ENCODE data around the gene KDSR.

The KDSR gene, protein sequence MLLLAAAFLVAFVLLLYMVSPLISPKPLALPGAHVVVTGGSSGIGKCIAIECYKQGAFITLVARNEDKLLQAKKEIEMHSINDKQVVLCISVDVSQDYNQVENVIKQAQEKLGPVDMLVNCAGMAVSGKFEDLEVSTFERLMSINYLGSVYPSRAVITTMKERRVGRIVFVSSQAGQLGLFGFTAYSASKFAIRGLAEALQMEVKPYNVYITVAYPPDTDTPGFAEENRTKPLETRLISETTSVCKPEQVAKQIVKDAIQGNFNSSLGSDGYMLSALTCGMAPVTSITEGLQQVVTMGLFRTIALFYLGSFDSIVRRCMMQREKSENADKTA

DNA sequence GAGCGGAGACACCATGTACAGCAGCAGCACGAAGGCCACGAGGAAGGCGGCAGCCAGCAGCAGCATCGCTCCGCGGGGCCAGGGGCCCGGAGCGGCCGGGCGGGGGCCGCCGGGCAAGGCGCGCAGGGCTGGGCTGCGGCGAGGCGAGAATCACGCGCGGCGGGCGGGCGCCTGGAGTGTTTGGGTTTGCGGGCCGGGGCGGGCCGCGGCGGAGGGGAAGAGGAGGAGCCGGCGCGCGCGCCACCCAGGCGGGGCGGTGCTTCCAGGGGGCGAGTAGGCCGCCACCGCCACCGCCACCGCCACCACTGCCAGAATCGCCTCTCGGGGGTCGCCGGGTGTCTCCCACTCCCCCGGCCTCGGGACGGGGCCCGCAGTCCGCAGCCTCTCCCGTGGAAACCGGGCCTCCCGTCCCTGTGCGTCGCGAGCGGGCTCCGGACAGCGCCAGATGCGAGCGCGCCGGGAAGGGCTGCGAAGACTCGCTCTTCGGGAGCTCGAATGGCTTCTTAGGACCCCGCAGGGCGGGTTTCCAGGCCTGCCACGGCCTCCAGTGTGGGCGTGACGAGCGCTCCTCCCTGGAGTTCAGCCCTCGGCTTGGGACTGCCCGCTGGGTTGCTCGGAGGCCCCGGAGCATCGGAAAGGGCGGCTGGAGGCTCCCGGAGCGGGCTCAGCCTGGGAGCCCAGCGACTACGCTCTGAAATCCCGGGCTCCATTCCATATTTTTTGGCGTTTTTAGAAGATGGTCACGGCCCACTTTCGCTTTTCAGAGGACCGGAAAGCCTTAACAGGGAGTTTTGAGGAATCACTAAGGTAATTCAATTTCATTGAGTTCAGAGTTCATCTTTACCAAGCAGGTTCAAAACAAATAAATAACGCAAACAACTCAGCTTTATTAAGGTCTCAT lies at the start of gene KDSR:
Gene KDSR, minus strand, starts transcription at position 154 of the 901 bp plus-strand sequence. Its CDS starts 88 bp downstream, at position 66.
- peak; percentile 59 for DNase-seq

DNA sequence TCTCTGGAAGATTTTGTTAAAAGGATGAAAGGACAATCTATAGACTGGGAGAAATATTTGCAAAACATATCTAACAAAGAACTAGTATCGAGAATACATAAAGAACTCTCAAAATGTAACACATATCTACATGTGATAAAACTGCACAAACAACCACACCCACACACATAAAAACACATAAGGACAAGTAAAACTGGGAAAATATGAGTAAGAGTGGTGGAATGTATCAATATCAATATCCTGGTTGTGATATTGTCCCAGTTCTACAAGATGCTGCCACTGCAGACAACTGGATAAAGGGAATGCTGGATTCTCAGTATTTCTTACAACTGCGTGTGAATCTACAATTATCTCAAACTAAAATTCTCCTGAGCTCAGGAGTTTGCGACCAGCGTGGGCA lies 45.9 kb upstream of the KDSR start:
- no peak for DNase-seq

DNA sequence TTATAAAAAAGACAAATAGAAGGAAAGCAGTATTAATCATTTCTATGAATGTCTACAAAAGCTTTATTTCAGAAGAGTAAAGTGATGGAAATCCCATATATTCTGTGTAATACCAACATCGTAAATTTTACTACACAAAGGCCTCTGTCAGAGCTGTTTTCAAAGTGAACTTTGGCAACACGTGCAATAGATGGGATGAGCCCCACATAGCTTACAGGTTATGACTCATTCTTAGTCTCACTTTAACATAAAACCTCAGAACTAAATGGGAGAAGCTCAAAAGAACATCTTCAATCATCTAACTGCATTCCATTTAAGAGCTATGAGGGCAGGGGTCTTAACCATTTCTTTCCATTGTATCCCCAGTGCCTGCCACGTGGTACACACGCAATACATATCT lies 43.8 kb upstream of the KDSR start:
- DNase-seq: no peak

DNA sequence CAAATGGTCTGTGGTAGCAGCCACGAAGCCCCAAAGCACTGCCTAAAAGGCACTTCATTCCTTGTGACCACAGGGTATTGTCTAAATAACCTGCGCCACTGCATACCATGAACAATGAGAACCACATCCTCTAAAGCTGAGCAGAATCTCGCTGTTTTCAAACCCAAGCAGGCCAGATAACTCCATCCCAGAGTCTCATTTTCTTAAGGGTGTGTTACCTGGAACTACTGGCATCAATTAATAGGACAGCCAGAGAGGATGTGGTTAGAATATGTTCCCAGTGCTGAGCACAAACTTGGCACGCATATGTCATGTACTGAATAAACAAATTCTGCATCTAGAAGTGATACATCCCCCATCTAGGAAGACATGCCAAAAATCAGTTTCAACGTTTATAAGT lies 42.3 kb upstream of the KDSR start:
- no peak for DNase-seq

DNA sequence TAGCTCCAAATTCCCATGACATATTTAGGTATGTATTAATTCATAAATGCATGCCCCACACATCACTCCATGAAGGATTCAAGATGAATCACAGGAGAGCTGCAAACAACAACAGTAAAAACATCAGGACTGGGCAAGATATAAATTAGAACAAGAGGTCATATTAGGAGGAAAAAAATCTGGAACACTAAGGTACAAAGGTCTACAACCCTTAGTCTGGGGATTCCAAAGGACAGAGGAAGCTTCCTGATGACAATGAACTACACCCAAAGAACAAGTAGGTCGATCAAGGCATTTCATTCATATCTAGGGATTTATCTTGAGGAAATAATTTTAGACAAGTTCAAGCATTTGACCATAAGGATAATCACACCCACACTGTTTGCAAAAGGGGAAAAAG lies 40.7 kb upstream of the KDSR start:
- DNase-seq: no peak

DNA sequence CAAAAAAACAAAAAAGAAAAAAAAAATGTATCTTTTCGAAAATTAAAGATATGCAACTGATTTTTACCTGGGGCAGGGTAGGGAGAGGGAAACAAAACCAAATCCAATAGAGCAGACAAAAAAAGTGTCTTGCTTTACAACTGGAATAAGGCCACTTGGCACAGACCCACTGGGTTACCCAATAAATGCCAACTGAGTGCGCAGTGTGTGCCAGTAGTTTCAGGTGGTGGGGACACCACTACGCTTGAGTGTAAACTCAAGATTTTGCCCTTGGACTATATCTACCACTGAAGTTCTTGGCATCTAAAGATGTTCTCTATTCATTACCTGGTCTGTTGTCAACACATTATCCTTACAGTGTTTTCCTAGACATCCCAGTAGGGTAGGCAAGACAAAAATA lies 39.0 kb upstream of the KDSR start:
- DNase-seq: no peak

DNA sequence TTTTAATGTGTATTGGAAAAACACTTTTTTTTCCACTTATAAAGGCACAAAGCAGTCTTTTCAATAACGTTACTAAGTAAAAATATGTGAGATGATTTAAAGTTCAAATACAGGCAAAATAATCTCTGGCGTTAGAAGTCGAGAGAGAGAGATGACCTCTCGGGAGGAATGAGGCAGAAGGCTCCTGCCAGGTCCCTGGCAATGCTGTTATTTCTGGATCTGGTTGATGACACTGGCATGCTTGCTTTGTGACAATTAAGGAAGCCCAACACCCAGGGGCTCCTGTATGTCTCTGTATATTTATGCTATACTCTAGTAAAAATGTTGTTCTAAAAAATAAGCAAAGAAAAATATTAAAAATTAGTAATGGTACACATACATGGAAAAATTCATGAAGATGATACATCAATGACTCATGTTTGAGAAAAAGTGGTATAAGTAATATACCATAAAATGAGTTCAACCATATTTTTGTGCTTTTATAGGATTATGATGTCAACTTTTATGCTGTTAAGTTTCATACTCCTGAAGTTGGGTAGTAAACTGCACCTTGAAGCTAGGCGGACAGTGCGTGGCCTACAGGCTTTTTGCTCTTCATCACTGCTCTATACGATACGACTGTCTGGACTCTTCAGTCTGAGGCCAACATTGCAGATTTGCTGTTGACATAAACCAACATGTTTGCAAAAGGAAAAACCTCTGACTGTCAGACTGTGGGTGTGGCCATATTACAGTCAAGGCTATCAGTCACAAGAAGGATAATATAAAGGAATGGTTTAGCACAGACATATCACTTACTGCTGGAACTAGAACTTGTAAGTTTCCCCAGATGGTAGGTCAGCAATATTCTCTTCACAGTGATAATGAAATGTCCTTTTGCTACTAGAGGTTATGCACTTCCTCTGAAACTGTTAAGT lies 35.5 kb upstream of the KDSR start:
- DNase-seq: no peak

DNA sequence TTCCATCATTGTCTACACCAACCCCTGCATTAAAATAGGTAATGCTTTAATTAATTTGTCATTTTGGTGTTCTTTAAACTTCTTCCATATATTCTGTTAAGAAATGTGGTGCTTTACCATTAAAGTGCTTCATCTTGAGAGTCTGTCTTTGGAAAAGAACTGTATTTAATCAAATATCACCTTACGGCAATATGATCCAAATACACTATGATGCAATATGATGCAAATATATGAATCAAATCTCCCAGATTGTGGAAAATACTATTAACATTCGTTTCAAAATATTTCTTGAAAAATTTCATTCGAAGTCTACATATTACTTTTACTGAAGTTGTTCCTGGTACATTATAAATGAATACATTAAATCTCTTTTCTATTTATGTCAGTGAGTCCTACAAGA lies 32.3 kb upstream of the KDSR start:
- no peak for DNase-seq

DNA sequence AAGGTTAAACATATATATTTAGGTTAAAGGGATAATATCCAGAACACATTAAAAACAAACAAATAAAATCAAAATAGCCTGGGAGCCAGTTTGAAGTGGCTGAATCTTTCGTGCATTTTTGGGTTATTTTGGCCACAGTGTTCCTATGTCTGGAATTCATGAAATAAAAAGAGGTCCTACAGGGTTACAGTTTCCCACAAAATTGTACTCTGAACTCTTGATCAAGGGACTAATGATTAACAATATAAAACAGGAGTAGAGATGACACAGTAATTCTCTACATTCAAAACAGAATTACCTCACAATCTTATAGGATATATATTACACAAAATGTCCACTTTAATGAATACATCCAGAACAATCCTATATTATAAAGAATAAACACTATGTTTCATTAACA lies 30.3 kb upstream of the KDSR start:
- DNase-seq: no peak

DNA sequence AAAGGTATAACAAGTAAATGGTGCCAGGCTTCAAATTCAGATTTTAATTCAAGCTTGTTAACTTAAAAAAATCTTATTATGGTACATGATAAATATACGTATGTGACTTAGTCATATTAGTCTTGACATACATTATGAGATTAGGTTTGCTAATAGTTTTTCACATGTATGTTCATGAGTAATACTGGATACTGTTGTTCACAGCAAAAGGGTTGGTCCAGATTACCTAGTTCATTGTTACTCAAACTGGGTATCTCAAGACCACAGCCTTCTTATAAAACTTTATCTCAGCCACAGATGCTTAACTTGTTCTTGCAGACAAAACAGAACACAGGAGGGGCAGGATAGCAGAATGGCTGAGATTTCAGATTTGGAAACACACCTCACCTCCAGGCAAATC lies 28.5 kb upstream of the KDSR start:
- no peak for DNase-seq

DNA sequence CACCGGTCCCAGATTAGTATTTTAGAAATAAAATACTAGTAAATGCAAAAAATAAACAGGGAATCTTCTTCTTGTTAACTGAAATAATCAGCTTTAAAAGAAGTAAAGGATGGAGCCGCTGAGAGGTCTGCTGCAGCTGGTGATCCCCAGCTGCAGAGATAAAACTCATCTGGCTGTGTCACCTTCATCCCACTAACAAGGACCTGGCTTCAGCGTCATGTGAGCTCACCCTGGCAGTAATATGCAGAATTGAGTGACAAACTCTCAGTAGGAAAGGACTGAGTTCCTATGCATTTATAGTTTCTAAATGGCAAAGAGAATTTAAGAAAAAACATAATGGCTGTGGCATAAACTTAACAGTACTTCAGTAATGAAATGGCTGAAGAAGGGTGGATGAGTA lies 27.9 kb upstream of the KDSR start:
- DNase-seq: no peak

DNA sequence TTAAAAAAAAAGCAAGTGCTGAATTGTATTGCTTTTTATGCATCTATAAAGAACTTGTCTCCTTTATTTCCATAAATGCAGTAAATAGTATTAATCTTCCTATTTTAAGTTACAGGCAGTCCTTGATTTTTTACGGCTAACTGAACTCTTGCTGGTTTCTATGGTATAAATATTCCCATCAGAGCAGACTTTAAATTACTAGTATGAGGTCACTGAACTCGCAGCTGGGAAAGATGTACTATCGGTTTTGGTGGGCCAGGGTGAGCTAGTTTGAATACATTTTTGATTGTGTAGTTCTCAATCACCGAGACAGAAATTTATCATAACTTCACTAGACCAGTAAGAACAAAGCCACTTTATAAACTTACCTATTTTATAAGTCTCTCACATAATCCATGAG lies 20.9 kb upstream of the KDSR start:
- no peak for DNase-seq

DNA sequence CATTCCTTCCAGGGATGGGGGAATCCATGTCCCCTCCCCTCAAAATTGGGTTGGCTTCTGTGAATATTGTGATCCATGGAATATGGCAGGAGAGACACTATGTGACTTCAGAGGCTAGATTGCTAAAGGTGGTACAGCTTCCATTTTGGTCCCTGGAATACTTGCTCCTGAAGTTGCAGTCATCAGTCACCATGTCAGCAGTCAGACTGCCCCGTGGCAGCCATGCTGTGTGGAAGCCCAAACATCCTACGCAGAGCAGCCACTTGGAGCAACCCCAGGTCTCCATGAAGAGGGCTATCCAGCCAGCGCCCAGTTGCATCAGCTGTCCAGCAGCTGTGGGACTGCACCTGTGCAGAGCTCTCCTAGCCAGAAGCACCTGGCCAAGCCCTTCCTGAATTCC lies 15.8 kb upstream of the KDSR start:
- no peak for DNase-seq

DNA sequence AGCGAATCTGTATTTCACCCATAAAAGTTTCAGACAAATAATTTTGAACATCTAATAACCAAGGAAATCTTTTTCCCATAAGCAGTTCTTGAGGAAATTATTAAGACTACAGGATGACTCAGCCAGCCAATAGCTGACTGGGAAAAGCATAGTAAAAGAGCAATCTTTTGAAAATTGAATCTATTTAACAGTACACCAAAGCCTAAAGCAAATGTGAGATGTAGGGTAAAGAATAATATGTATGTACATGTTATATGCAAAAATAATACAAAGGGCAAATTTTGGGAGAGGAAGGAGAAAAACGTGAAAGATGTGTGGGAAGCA lies 12.6 kb upstream of the KDSR start:
- DNase-seq: no peak

DNA sequence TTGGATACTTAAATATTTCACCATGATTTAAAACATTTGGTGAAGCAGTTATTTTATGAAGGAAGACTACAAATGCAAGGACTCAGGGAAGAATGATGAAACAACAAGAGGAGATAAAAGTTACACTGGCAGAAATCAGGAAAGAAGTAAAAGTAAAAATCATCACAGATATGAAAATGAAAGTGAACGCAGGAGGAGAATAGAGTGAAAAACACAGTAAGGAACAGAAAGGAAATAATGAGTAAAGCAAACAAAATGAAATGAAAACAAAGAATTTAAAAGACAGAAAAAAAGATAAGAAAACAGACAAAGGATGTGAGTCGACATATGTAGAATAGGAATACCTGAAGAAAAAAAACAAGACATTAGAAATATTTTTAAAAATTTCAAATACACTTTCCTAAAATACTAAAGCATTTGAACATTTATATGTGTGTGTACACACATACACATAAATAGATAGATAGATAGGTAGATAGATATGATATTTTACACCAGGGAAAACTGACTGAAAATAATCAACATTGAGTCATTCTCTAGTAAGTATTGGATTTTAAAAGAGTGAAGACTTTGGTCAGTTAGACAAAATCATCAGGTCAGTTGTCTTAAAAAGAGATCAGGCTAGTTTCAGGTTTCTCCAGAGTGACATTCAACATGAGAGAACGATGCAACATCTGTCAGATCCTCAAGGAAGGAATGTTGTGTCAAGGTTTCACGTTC lies 12.1 kb upstream of the KDSR start:
- no peak for DNase-seq

DNA sequence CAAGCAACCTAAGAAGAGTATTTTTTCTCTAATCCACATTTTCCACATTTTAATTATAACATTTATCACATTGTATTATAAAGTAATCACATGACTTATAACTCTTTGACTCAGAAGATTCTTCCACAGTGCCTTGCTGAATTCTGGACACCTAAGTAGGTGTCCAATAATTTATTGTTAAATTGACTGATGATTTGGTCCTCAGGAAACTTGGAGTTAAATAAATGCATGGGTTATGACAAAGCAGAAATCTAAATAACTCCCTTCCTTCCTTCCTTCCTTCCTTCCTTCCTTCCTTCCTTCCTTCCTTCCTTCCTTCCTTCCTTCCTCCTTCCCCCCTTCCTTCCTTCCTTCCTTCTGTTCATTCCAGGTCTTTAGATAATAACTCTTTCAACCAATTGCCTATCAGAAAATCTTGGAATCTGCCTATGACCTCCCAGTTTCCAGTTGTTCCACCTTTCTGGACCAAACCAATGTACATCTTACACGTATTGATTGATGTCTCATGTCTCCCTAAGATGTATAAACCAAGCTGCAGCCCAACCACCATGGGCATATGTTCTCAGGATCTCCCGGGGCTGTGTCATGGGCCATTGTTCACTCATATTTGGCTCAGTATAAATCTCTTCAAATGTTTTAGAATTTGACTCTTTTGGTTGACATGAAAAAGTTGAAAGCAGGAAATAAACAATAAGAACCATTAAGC lies 10.4 kb upstream of the KDSR start:
- no peak for DNase-seq

DNA sequence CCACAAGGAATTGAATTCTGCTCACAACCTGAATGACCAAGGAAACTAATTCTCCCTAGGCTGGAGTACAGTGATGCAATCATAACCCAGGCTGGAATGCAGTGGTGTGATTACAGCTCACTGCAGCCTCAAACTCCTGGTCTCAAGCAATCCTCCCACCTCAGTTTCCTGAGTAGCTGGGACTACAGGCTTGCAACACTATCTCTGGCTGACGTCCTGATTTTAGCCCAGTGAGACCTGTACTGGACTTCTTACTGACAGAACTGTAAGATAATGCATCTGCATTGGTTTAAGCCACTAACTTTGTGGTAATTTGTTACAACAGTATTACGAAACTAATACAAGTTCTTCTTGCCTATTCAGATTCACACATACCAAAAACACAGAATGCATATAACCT lies 9.5 kb upstream of the KDSR start:
- no peak for DNase-seq

DNA sequence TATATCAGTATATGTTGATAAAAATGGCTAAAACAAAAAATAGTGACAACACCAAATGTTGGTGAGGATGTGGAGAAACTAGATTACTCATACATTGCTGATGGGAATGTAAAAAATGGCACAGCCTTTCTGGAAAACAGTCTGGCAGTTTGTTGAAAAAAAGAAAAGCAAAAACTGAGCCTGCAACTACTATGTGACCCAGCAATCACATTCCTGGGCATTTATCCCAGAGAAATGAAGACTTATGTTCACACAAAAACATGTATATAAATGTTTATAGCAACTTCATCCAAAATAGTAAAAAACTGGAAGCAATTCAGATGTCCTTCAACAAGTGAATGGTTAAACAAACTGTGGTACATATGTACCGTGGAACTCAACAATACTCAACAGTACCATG lies 7.5 kb upstream of the KDSR start:
- DNase-seq: no peak

DNA sequence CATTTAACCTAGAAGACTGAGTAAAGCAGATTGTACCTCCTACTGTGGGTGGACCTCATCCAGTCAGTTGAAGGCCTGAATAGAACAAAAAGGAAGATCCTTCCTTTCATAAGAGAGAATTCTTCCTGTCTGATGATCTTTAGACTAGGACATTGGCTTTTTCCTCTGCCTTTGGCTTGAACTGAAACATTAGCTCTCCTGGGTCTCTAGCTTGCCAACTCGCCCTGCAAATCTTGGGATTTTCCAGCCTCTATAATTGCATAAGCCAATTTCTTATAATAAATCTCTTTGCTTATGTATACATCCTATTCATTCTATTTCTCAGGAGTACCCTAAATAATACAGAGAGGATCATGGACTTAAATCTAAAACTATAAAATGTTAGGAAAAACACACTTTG lies 6.2 kb upstream of the KDSR start:
- no peak for DNase-seq

DNA sequence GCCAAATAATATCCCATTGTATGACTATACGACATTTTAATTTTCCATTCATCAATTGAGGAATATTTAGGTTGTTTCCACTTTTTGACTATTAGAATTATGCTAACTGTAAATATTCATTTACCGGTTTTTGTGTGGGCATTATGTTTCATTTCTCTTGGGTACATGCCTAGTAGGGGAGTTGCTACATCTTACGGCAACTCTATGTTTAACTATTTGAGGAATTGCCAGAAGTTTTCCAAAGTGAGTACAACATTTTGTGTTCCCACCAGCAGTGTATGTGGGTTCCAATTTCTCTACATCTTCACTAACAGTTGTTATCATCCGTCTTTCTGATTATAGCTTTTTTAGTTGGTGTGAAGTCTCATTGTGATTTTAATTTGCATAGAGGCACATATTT lies 1.6 kb upstream of the KDSR start:
- no peak for DNase-seq

DNA sequence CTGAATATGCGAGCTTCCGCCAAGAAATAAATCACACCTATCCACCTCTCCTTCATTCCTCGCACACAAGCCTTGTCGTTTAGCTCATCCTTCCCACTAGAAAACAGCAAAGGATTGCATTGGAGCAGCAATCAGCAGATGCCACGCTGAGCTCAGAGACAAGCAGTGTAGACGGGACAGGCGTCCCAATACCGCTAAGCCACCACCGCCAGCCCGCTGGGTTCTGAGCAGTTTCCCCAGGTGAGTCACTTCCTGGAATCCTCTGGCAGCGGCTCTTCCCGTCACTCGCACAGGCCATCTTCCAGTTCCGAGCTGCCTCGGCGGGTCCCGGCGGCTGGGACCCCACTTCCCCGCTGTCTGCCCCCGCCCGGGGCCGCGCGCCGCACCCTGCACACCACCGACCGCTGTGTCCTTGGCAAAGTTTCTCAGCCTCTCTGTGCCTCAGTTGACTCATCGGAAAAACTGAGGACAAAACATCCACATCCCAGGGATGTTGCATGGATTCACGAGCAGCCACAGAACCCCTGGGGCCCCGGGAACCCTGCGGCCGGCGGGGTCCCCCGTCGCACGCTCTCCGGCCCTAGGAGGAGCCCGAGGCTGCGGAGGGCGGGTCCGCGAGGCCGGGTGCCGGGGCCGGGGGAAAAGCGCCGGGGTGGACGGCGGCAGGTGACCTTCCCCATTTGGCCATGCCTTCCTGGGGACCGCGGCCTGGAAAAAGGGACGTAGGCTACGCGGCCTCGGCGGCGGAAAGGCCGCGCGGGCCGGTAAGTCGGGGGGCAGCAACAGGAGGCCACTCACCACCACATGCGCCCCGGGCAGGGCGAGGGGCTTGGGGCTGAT lies 573 bp downstream of the KDSR start:
- DNase-seq: peak; percentile 17

All from NK-92 treated with Interleukin-12 subunit alpha and Interleukin-12 subunit beta, amount 100 ng/mL, for 24 hours (cell line).